ENCODE measurements around the gene SEMA6A.

SEMA6A gene

DNA sequence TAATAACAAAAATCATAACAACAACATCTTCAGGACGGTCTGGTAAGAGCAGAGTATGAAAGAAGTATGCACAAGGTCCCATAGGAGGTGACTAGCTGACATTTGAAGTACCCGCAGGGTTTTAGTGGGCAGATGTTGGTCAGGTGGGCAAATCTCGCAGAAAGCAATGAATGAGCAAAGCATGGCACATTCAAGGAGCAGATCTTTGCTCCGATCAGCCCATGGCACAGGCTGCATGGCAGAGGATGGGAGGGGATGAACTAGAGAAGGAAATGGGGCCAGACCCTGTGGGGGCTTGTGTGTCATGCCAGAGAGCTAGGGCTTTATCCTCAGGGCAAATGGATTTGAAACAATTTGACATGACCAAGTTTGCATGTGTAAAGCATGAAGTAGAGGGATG lies 90.0 kb downstream of the SEMA6A start:
- no peaks in the 10 kb centered on the region for H3F3A ChIP-seq (ENCODE audit: insufficient read depth, low read length)
- no peak overlapping the region for H3K4me2 ChIP-seq (ENCODE audit: low read length)
- H3K4me1 ChIP-seq (ENCODE audit: insufficient read depth, low read length, severe bottlenecking): no peaks in the 10 kb centered on the region
- H3K9me2 ChIP-seq (ENCODE audit: low read depth, low read length): no peaks in the 10 kb centered on the region
- no peaks in the 10 kb centered on the region for H3K9me3 ChIP-seq (ENCODE audit: low read length)
- no peak overlapping the region for H3K4me3 ChIP-seq (ENCODE audit: low read depth, low read length, poor library complexity, severe bottlenecking)
- H2AFZ ChIP-seq (ENCODE audit: low read length): no peak overlapping the region
- H3K9ac ChIP-seq (ENCODE audit: low read length): no peak overlapping the region
- no peaks in the 10 kb centered on the region for H3K79me2 ChIP-seq (ENCODE audit: insufficient read depth, low read length)
- H3K36me3 ChIP-seq (ENCODE audit: insufficient read depth, low read length): no peaks in the 10 kb centered on the region
- TF ChIP-seq, protein P1, sequence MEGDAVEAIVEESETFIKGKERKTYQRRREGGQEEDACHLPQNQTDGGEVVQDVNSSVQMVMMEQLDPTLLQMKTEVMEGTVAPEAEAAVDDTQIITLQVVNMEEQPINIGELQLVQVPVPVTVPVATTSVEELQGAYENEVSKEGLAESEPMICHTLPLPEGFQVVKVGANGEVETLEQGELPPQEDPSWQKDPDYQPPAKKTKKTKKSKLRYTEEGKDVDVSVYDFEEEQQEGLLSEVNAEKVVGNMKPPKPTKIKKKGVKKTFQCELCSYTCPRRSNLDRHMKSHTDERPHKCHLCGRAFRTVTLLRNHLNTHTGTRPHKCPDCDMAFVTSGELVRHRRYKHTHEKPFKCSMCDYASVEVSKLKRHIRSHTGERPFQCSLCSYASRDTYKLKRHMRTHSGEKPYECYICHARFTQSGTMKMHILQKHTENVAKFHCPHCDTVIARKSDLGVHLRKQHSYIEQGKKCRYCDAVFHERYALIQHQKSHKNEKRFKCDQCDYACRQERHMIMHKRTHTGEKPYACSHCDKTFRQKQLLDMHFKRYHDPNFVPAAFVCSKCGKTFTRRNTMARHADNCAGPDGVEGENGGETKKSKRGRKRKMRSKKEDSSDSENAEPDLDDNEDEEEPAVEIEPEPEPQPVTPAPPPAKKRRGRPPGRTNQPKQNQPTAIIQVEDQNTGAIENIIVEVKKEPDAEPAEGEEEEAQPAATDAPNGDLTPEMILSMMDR (IDR thresholded peaks at IDR 0.05; ENCODE audit: low read length): no peak
- TF ChIP-seq EZH2 (IDR thresholded peaks at IDR 0.05; ENCODE audit: borderline replicate concordance, low read length): no peak
- no peaks in the 10 kb centered on the region for H3K27me3 ChIP-seq (ENCODE audit: insufficient read depth, low read length)
- H4K20me1 ChIP-seq (ENCODE audit: insufficient read depth, low read length): no peaks in the 10 kb centered on the region
- no peak overlapping the region for H3K27ac ChIP-seq (ENCODE audit: low read depth, low read length, poor library complexity, severe bottlenecking)

DNA sequence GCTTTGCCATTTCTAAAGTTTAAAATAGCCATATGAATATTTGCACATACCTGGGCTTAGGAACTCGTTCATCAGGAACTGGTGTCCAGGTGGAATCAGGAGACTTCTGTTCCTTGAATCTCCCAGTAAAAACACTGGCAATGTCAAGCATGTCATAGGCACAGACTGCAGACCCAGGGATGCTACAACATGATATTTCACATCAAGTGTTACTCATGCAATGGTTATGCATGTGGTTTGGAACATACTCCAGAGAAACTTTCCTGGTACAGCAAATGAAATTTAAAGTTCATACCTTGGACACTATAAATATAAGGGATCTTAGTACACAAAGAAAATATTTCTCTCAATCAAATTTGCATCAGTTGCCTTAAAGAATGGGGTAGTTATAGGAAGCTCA lies 92.2 kb downstream of the SEMA6A start:
- no peaks in the 10 kb centered on the region for H3K79me2 ChIP-seq (ENCODE audit: insufficient read depth, low read length)
- H3K9me2 ChIP-seq (ENCODE audit: low read depth, low read length): no peaks in the 10 kb centered on the region
- H3K9me3 ChIP-seq (ENCODE audit: low read length): no peaks in the 10 kb centered on the region
- H3K4me3 ChIP-seq (ENCODE audit: low read depth, low read length, poor library complexity, severe bottlenecking): no peak overlapping the region
- no peaks in the 10 kb centered on the region for H3K27me3 ChIP-seq (ENCODE audit: insufficient read depth, low read length)
- H3K27ac ChIP-seq (ENCODE audit: low read depth, low read length, poor library complexity, severe bottlenecking): no peak overlapping the region
- TF ChIP-seq, protein P1 (IDR thresholded peaks at IDR 0.05; ENCODE audit: low read length): no peak
- TF ChIP-seq EZH2 (IDR thresholded peaks at IDR 0.05; ENCODE audit: borderline replicate concordance, low read length): no peak
- no peaks in the 10 kb centered on the region for H3K4me1 ChIP-seq (ENCODE audit: insufficient read depth, low read length, severe bottlenecking)
- H4K20me1 ChIP-seq (ENCODE audit: insufficient read depth, low read length): no peaks in the 10 kb centered on the region
- H3F3A ChIP-seq (ENCODE audit: insufficient read depth, low read length): no peaks in the 10 kb centered on the region
- no peak overlapping the region for H2AFZ ChIP-seq (ENCODE audit: low read length)
- no peak overlapping the region for H3K4me2 ChIP-seq (ENCODE audit: low read length)
- no peaks in the 10 kb centered on the region; the same call in 1 of the 2 replicates for H3K36me3 ChIP-seq (ENCODE audit: insufficient read depth, low read length)
- no peak overlapping the region for H3K9ac ChIP-seq (ENCODE audit: low read length)

DNA sequence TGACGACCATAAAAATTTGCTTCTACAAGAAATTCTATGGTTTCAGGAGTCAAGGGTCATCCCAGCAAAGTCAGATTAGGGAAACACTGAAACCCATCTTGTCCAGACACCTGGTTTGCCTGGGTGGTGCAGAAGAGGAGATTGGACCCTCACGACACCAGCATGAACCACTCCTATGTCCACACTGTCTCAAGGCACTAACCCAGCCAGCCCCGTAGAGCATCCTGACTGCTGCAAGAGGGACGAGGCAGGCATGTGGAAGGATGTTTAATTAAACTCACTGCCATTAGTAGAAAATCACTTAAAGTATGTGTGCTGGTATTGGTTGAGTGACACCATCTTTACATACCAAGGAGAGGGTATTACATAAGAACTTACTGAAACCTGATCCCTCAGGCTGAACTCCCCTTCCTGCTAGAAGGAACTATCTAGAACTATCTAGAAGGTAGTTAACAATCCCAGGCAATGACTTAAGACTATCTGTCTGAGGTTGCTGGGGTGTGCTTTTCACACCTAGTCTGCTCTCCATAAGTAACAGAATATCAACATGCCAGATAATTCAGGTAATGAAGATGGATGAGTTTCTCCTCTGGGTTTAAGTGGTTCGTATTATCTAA lies 93.6 kb downstream of the SEMA6A start:
- H2AFZ ChIP-seq (ENCODE audit: low read length): no peak overlapping the region
- no peak overlapping the region for H3K4me3 ChIP-seq (ENCODE audit: low read depth, low read length, poor library complexity, severe bottlenecking)
- H3K9ac ChIP-seq (ENCODE audit: low read length): no peak overlapping the region
- H3K4me1 ChIP-seq (ENCODE audit: insufficient read depth, low read length, severe bottlenecking): no peaks in the 10 kb centered on the region
- peaks cover 6% of the 10 kb centered on the region; the same call in 1 of the 2 replicates for H3K9me3 ChIP-seq (ENCODE audit: low read length)
- no peaks in the 10 kb centered on the region for H3F3A ChIP-seq (ENCODE audit: insufficient read depth, low read length)
- no peaks in the 10 kb centered on the region for H3K79me2 ChIP-seq (ENCODE audit: insufficient read depth, low read length)
- no peak overlapping the region for H3K27ac ChIP-seq (ENCODE audit: low read depth, low read length, poor library complexity, severe bottlenecking)
- no peaks in the 10 kb centered on the region for H3K9me2 ChIP-seq (ENCODE audit: low read depth, low read length)
- H3K36me3 ChIP-seq (ENCODE audit: insufficient read depth, low read length): no peaks in the 10 kb centered on the region; the same call in 1 of the 2 replicates
- no peak for TF ChIP-seq EZH2 (IDR thresholded peaks at IDR 0.05; ENCODE audit: borderline replicate concordance, low read length)
- TF ChIP-seq, protein P1 (IDR thresholded peaks at IDR 0.05; ENCODE audit: low read length): no peak
- no peaks in the 10 kb centered on the region for H4K20me1 ChIP-seq (ENCODE audit: insufficient read depth, low read length)
- no peak overlapping the region for H3K4me2 ChIP-seq (ENCODE audit: low read length)
- no peaks in the 10 kb centered on the region for H3K27me3 ChIP-seq (ENCODE audit: insufficient read depth, low read length)
